Naive thymus-derived CD8-positive, alpha-beta T cell (primary cell): ENCODE data around the gene MAFG. TPM values are rescaled to one million over a fixed set of nuclear protein-coding genes. Genes with fewer than 3 reads are reported as not detected.

ENCODE experiments used
- ATAC-seq, 2 donors: fragments of 150-1000 bp; cut with Tn5 transposase in 1 of 2; sonication (Bioruptor Pico), chemical (Tn5 transposase) in 1 of 2; 1 replicate in 1 of 2; 2 replicates in 1 of 2; pipeline ENCODE4 v1.10.0; 2021; ENCODE audit warnings: mild to moderate bottlenecking in 2 of 2, moderate library complexity in 2 of 2
- POLR2A ChIA-PET: fragments of 350-600 bp; sonication (Branson Sonifier 250); formaldehyde crosslinking; loops from one replicate; lab custom pipeline; 2021; ENCODE audit warnings: antibody characterized with exemption; lab: Charles Lee
- DNase-seq, 10 donors: peaks; one replicate each; pipeline versions ENCODE4 v3.0.0 to v3.0.0-alpha.2; 2020 to 2022
- H3K27ac Mint-ChIP-seq, 10 donors: one replicate each; pipeline ENCODE4 v1.8.0; 2020 to 2022; ENCODE audit warnings: mild to moderate bottlenecking in 10 of 10, mixed read lengths in 10 of 10, moderate library complexity in 4 of 10, inconsistent platforms in 1 of 10
- H3K27me3 Mint-ChIP-seq, 5 donors: one replicate each; pipeline ENCODE4 v1.8.0; 2021 to 2022; ENCODE audit warnings: mixed read lengths in 5 of 5
- H3K36me3 Mint-ChIP-seq, 3 donors: one replicate each; pipeline ENCODE4 v1.8.0; 2020 to 2022; ENCODE audit warnings: mixed read lengths in 3 of 3, mild to moderate bottlenecking in 2 of 3, inconsistent platforms in 1 of 3
- H3K4me1 Mint-ChIP-seq, 4 donors: one replicate each; pipeline ENCODE4 v1.8.0; 2021 to 2022; ENCODE audit warnings: mixed read lengths in 4 of 4
- H3K4me3 Mint-ChIP-seq, 10 donors: one replicate each; pipeline ENCODE4 v1.8.0; 2020 to 2022; ENCODE audit warnings: mild to moderate bottlenecking in 10 of 10, mixed read lengths in 10 of 10, moderate library complexity in 6 of 10, inconsistent platforms in 1 of 10
- H3K9me3 Mint-ChIP-seq, 9 donors: one replicate each; pipeline ENCODE4 v1.8.0; 2020 to 2022; ENCODE audit warnings: mixed read lengths in 9 of 9, mild to moderate bottlenecking in 3 of 9, inconsistent platforms in 1 of 9, moderate library complexity in 1 of 9
- polyA plus RNA-seq, 3 donors: library from polyadenylated mRNA; unstranded; fragments of 300-500 nt; fragmentation: Illumina TruSeq; gene quantifications; one replicate each; pipeline ENCODE4 v1.2.3, GENCODE V29; 2021
- total RNA-seq, 8 experiments: library from RNA in 2 of 8; stranded (reverse) in 2 of 8; gene quantifications; one replicate each; pipeline ENCODE4 v1.2.3 and lab custom pipeline; 2021 to 2026

The MAFG gene
- total and polyA plus RNA-seq, 5 experiments from 2014 or later, result 1.2 to 18.0 (median 2.5) TPM

GRCh38 chr17:81964081-81964849 is 36.7 kb upstream of the MAFG start:
- Mint-ChIP-seq H3K36me3 (no peaks in the 10 kb centered on the region), H3K27me3 (peaks cover 0 to 8% (median 0%) of the 10 kb centered on the region in 5 donors), H3K4me1 (peaks cover 3 to 33% (median 27%) of the 10 kb centered on the region in 4 donors), H3K27ac (peak overlapping the region in 2 of 10 donors; percentile 8 to 43), H3K4me3 (no peak overlapping the region), H3K9me3 (no peaks in the 10 kb centered on the region)
- no peak for ATAC-seq
- no peak for DNase-seq
- POLR2A ChIA-PET, result no interaction called here

- Mint-ChIP-seq H3K27ac (peak overlapping the region in 1 of 10 donors; percentile 40), H3K36me3 (no peaks in the 10 kb centered on the region), H3K4me1 (peaks cover 0 to 24% (median 15%) of the 10 kb centered on the region in 4 donors), H3K4me3 (peak overlapping the region in 9 of 10 donors; percentile 26 to 71 (median 53)), H3K27me3 (peaks cover 0 to 19% (median 9%) of the 10 kb centered on the region in 5 donors), H3K9me3 (no peaks in the 10 kb centered on the region)
- ATAC-seq, result no peak
- DNase-seq, result no peak
- POLR2A ChIA-PET, result interaction anchor here (0.7 to 1.1 kb wide), 2 partner anchors 14 kb away, joined by 3 to 4 read pairs; no protein-coding TSS in a partner anchor
Observed at GRCh38 chr17:81962499-81963441, 35.2 kb upstream of the MAFG start.

GRCh38 chr17:81961521-81962498 is 34.3 kb upstream of the MAFG start:
- peak overlapping the region in 1 of 10 donors; percentile 40 for H3K27ac Mint-ChIP-seq
- no peak for DNase-seq
- H3K36me3 Mint-ChIP-seq, result no peaks in the 10 kb centered on the region
- ATAC-seq, result no peak
- peak overlapping the region in 9 of 10 donors; percentile 26 to 71 (median 53) for H3K4me3 Mint-ChIP-seq
- POLR2A ChIA-PET, result interaction anchor here (1.1 to 3.0 kb wide), 4 partner anchors 14 to 60 kb away, joined by 3 to 61 read pairs (median 4); partner anchors contain the start of genes CENPX and LRRC45
- H3K27me3 Mint-ChIP-seq, result peaks cover 0 to 19% (median 9%) of the 10 kb centered on the region in 5 donors
- H3K4me1 Mint-ChIP-seq, result peaks cover 0 to 23% (median 14%) of the 10 kb centered on the region in 4 donors
- no peaks in the 10 kb centered on the region for H3K9me3 Mint-ChIP-seq

GRCh38 chr17:81961087-81961511 is 33.6 kb upstream of the MAFG start, which contains the start of gene NOTUM:
NOTUM (minus strand) TSS chr17:81961187; CDS start chr17:81960909, 278 bp downstream.
- peaks cover 0 to 17% (median 10%) of the 10 kb centered on the region in 4 donors for H3K4me1 Mint-ChIP-seq
- no peaks in the 10 kb centered on the region for H3K9me3 Mint-ChIP-seq
- ATAC-seq (no peak), DNase-seq (peak in 1 of 10 donors; percentile 25)
- peak within 1 kb of the TSS in 1 of 10 donors; percentile 21 for H3K27ac Mint-ChIP-seq
- H3K27me3 Mint-ChIP-seq, result peaks cover 0 to 19% (median 9%) of the 10 kb centered on the region in 5 donors
- POLR2A ChIA-PET, result interaction anchor here (1.1 to 3.0 kb wide), 4 partner anchors 15 to 60 kb away, joined by 3 to 61 read pairs (median 4); partner anchors contain the start of genes CENPX and LRRC45
- H3K4me3 Mint-ChIP-seq, result peak within 1 kb of the TSS in 4 of 10 donors; percentile 26 to 67 (median 48)
- no peaks in the 10 kb centered on the region for H3K36me3 Mint-ChIP-seq

- H3K4me3 Mint-ChIP-seq, result peak overlapping the region in 4 of 10 donors; percentile 26 to 67 (median 48)
- DNase-seq (peak in 1 of 10 donors; percentile 30), ATAC-seq (peak in 1 of 2 donors; percentile 2)
- POLR2A ChIA-PET, result interaction anchor here (1.2 to 3.0 kb wide), 5 partner anchors 8 to 70 kb away, joined by 3 to 61 read pairs (median 7); partner anchors contain the start of genes CENPX and LRRC45
- H3K27me3 Mint-ChIP-seq, result peaks cover 0 to 19% (median 9%) of the 10 kb centered on the region in 5 donors
- H3K4me1 Mint-ChIP-seq, result peaks cover 0 to 13% (median 7%) of the 10 kb centered on the region in 4 donors
- peak overlapping the region in 1 of 10 donors; percentile 21 for H3K27ac Mint-ChIP-seq
- no peaks in the 10 kb centered on the region for H3K36me3 Mint-ChIP-seq
- no peaks in the 10 kb centered on the region for H3K9me3 Mint-ChIP-seq
Observed at GRCh38 chr17:81960130-81960958, 32.8 kb upstream of the MAFG start.

- H3K27ac Mint-ChIP-seq, result peak overlapping the region in 1 of 10 donors; percentile 57
Observed at GRCh38 chr17:81959362-81960129, 32.0 kb upstream of the MAFG start.

GRCh38 chr17:81958633-81959342 is 31.3 kb upstream of the MAFG start:
- H3K9me3 Mint-ChIP-seq, result no peaks in the 10 kb centered on the region
- peaks cover 0 to 19% (median 9%) of the 10 kb centered on the region in 5 donors for H3K27me3 Mint-ChIP-seq
- H3K36me3 Mint-ChIP-seq, result no peaks in the 10 kb centered on the region
- ATAC-seq, result no peak
- POLR2A ChIA-PET, result interaction anchor here (0.5 to 3.0 kb wide), 8 partner anchors 10 to 88 kb away, joined by 3 to 61 read pairs (median 4); partner anchors contain the start of genes CENPX and LRRC45
- H3K4me3 Mint-ChIP-seq, result peak overlapping the region; percentile 19 to 72 (median 61)
- peak overlapping the region in 1 of 10 donors; percentile 57 for H3K27ac Mint-ChIP-seq
- DNase-seq, result no peak
- H3K4me1 Mint-ChIP-seq, result peaks cover 0 to 6% (median 3%) of the 10 kb centered on the region in 4 donors

More at GRCh38 chr17:81959362-81960129, 32.0 kb upstream of the MAFG start:
- ATAC-seq, result peak; percentile 96 to 97
- H3K4me3 Mint-ChIP-seq, result peak overlapping the region in 5 of 10 donors; percentile 59 to 72 (median 64)
- peaks cover 0 to 13% (median 6%) of the 10 kb centered on the region in 4 donors for H3K4me1 Mint-ChIP-seq
- H3K27me3 Mint-ChIP-seq, result peaks cover 0 to 19% (median 9%) of the 10 kb centered on the region in 5 donors
- H3K36me3 Mint-ChIP-seq, result no peaks in the 10 kb centered on the region
- peak; percentile 70 to 92 (median 85) for DNase-seq
- H3K9me3 Mint-ChIP-seq, result no peaks in the 10 kb centered on the region
- POLR2A ChIA-PET, result interaction anchor here (0.5 to 3.0 kb wide), 8 partner anchors 9 to 89 kb away, joined by 3 to 61 read pairs (median 4); partner anchors contain the start of genes CENPX and LRRC45

GRCh38 chr17:81957691-81958432 is 30.3 kb upstream of the MAFG start:
- Mint-ChIP-seq H3K36me3 (no peaks in the 10 kb centered on the region), H3K4me3 (peak overlapping the region in 6 of 10 donors; percentile 10 to 72 (median 24)), H3K27ac (no peak overlapping the region), H3K9me3 (no peaks in the 10 kb centered on the region), H3K4me1 (peaks cover 0 to 6% (median 4%) of the 10 kb centered on the region in 4 donors), H3K27me3 (peaks cover 0 to 19% (median 9%) of the 10 kb centered on the region in 5 donors)
- DNase-seq (no peak), ATAC-seq (no peak)
- POLR2A ChIA-PET, result no interaction called here
